Activated T-helper 17 cell treated with anti-CD3 and anti-CD28 coated beads, Interleukin-2, amount 50 U/mL, for 72 hours (primary cell): ENCODE data around the gene PIP4K2A. TPM values are rescaled to one million over a fixed set of nuclear protein-coding genes. Genes with fewer than 3 reads are reported as not detected.
A peak's percentile ranks its signal among the peaks of the same experiment; 100 is the strongest.

Experiments
- ATAC-seq: fragments of 150-1000 bp; cut with Tn5 transposase; replicated peaks from 2 replicates; pipeline ENCODE4 v1.10.0; 2021; ENCODE audit warnings: mild to moderate bottlenecking, moderate library complexity
- H3K27ac Mint-ChIP-seq: one replicate; pipeline ENCODE4 v1.8.0; 2022; ENCODE audit warnings: mixed read lengths
- H3K27me3 Mint-ChIP-seq: one replicate; pipeline ENCODE4 v1.8.0; 2022; ENCODE audit warnings: mixed read lengths
- H3K36me3 Mint-ChIP-seq: one replicate; pipeline ENCODE4 v1.8.0; 2022; ENCODE audit warnings: low read depth, mild to moderate bottlenecking, mixed read lengths
- H3K4me1 Mint-ChIP-seq: one replicate; pipeline ENCODE4 v1.8.0; 2022; ENCODE audit warnings: mixed read lengths
- H3K4me3 Mint-ChIP-seq: one replicate; pipeline ENCODE4 v1.8.0; 2022; ENCODE audit warnings: mild to moderate bottlenecking, mixed read lengths
- H3K9me3 Mint-ChIP-seq: one replicate; pipeline ENCODE4 v1.8.0; 2022; ENCODE audit warnings: mixed read lengths
- total RNA-seq, 2 donors: library from RNA; stranded (reverse); gene quantifications; one replicate each; pipeline ENCODE4 v1.2.3, GENCODE V29; 2022

Gene PIP4K2A
- total RNA-seq, 2 donors from 2014 or later, result 86.1 to 111 TPM

- ATAC-seq, result no peak
- peaks cover 98% of the 10 kb centered on the region for H3K36me3 Mint-ChIP-seq
- no peaks in the 10 kb centered on the region for H3K9me3 Mint-ChIP-seq
- no peaks in the 10 kb centered on the region for H3K27me3 Mint-ChIP-seq
- H3K4me3 Mint-ChIP-seq, result peak overlapping the region; percentile 14
- peaks cover 29% of the 10 kb centered on the region for H3K4me1 Mint-ChIP-seq
- H3K27ac Mint-ChIP-seq, result peak overlapping the region; percentile 86
Measured at GRCh38 chr10:22570234-22570633, 144.1 kb downstream of the PIP4K2A start.

- ATAC-seq, result no peak
- no peaks in the 10 kb centered on the region for H3K27me3 Mint-ChIP-seq
- H3K9me3 Mint-ChIP-seq, result no peaks in the 10 kb centered on the region
- no peak overlapping the region for H3K27ac Mint-ChIP-seq
- peaks cover 39% of the 10 kb centered on the region for H3K4me1 Mint-ChIP-seq
- peaks cover 100% of the 10 kb centered on the region for H3K36me3 Mint-ChIP-seq
- H3K4me3 Mint-ChIP-seq, result no peak overlapping the region
Measured at GRCh38 chr10:22568928-22569327, 145.4 kb downstream of the PIP4K2A start.

- H3K36me3 Mint-ChIP-seq, result peaks cover 99% of the 10 kb centered on the region
- peak overlapping the region; percentile 86 for H3K27ac Mint-ChIP-seq
- H3K9me3 Mint-ChIP-seq, result no peaks in the 10 kb centered on the region
- ATAC-seq, result no peak
- H3K4me3 Mint-ChIP-seq, result peak overlapping the region; percentile 17
- peaks cover 28% of the 10 kb centered on the region for H3K4me1 Mint-ChIP-seq
- H3K27me3 Mint-ChIP-seq, result no peaks in the 10 kb centered on the region
Measured at GRCh38 chr10:22564060-22564459, 150.3 kb downstream of the PIP4K2A start.

GRCh38 chr10:22561909-22562308, 152.5 kb downstream of the PIP4K2A start:
- H3K4me1 Mint-ChIP-seq, result peaks cover 22% of the 10 kb centered on the region
- no peak overlapping the region for H3K27ac Mint-ChIP-seq
- no peaks in the 10 kb centered on the region for H3K27me3 Mint-ChIP-seq
- no peak overlapping the region for H3K4me3 Mint-ChIP-seq
- H3K36me3 Mint-ChIP-seq, result peaks cover 98% of the 10 kb centered on the region
- no peaks in the 10 kb centered on the region for H3K9me3 Mint-ChIP-seq
- ATAC-seq, result no peak

- Mint-ChIP-seq H3K4me1 (peaks cover 13% of the 10 kb centered on the region), H3K36me3 (peaks cover 94% of the 10 kb centered on the region), H3K4me3 (no peak overlapping the region), H3K27me3 (no peaks in the 10 kb centered on the region), H3K27ac (no peak overlapping the region), H3K9me3 (no peaks in the 10 kb centered on the region)
- no peak for ATAC-seq
Measured at GRCh38 chr10:22560913-22561239, 153.5 kb downstream of the PIP4K2A start.

GRCh38 chr10:22560096-22560912, 154.1 kb downstream of the PIP4K2A start:
- Mint-ChIP-seq H3K4me3 (no peak overlapping the region), H3K27me3 (no peaks in the 10 kb centered on the region), H3K4me1 (peaks cover 13% of the 10 kb centered on the region), H3K27ac (peak overlapping the region; percentile 30), H3K9me3 (no peaks in the 10 kb centered on the region), H3K36me3 (peaks cover 94% of the 10 kb centered on the region)
- ATAC-seq, result no peak

GRCh38 chr10:22557321-22557720, 157.1 kb downstream of the PIP4K2A start:
- H3K4me1 Mint-ChIP-seq, result peaks cover 4% of the 10 kb centered on the region
- ATAC-seq, result no peak
- H3K36me3 Mint-ChIP-seq, result peaks cover 88% of the 10 kb centered on the region

GRCh38 chr10:22556774-22557173, 157.6 kb downstream of the PIP4K2A start:
- ATAC-seq, result no peak
- Mint-ChIP-seq H3K9me3 (no peaks in the 10 kb centered on the region), H3K27me3 (no peaks in the 10 kb centered on the region), H3K27ac (no peak overlapping the region), H3K4me3 (no peak overlapping the region), H3K4me1 (peaks cover 9% of the 10 kb centered on the region), H3K36me3 (peaks cover 89% of the 10 kb centered on the region)

More at GRCh38 chr10:22557321-22557720, 157.1 kb downstream of the PIP4K2A start:
- Mint-ChIP-seq H3K4me3 (no peak overlapping the region), H3K27ac (no peak overlapping the region), H3K9me3 (no peaks in the 10 kb centered on the region), H3K27me3 (no peaks in the 10 kb centered on the region)

- no peak overlapping the region for H3K4me3 Mint-ChIP-seq
- peaks cover 89% of the 10 kb centered on the region for H3K36me3 Mint-ChIP-seq
- H3K9me3 Mint-ChIP-seq, result no peaks in the 10 kb centered on the region
- H3K4me1 Mint-ChIP-seq, result peaks cover 13% of the 10 kb centered on the region
- ATAC-seq, result no peak
- no peaks in the 10 kb centered on the region for H3K27me3 Mint-ChIP-seq
- H3K27ac Mint-ChIP-seq, result no peak overlapping the region
Measured at GRCh38 chr10:22554461-22555182, 159.8 kb downstream of the PIP4K2A start.

- Mint-ChIP-seq H3K4me3 (no peak overlapping the region), H3K27me3 (no peaks in the 10 kb centered on the region)
- ATAC-seq, result no peak
Measured at GRCh38 chr10:22553452-22553995, 160.9 kb downstream of the PIP4K2A start.

GRCh38 chr10:22552888-22553378, 161.4 kb downstream of the PIP4K2A start:
- Mint-ChIP-seq H3K27ac (peak overlapping the region; percentile 28), H3K4me3 (no peak overlapping the region), H3K27me3 (no peaks in the 10 kb centered on the region), H3K9me3 (no peaks in the 10 kb centered on the region), H3K4me1 (peaks cover 13% of the 10 kb centered on the region), H3K36me3 (peaks cover 89% of the 10 kb centered on the region)
- ATAC-seq, result no peak

More at GRCh38 chr10:22553452-22553995, 160.9 kb downstream of the PIP4K2A start:
- Mint-ChIP-seq H3K9me3 (no peaks in the 10 kb centered on the region), H3K36me3 (peaks cover 89% of the 10 kb centered on the region), H3K27ac (no peak overlapping the region), H3K4me1 (peaks cover 13% of the 10 kb centered on the region)

GRCh38 chr10:22551681-22552365, 162.6 kb downstream of the PIP4K2A start:
- peak; percentile 51 for ATAC-seq
- H3K4me3 Mint-ChIP-seq, result no peak overlapping the region

GRCh38 chr10:22550732-22551131, 163.6 kb downstream of the PIP4K2A start:
- Mint-ChIP-seq H3K27me3 (no peaks in the 10 kb centered on the region), H3K27ac (peak overlapping the region; percentile 52), H3K4me1 (peaks cover 13% of the 10 kb centered on the region), H3K9me3 (no peaks in the 10 kb centered on the region), H3K36me3 (peaks cover 94% of the 10 kb centered on the region), H3K4me3 (no peak overlapping the region)
- no peak for ATAC-seq

More at GRCh38 chr10:22551681-22552365, 162.6 kb downstream of the PIP4K2A start:
- Mint-ChIP-seq H3K4me1 (peaks cover 13% of the 10 kb centered on the region), H3K36me3 (peaks cover 90% of the 10 kb centered on the region), H3K27ac (peak overlapping the region; percentile 28), H3K9me3 (no peaks in the 10 kb centered on the region), H3K27me3 (no peaks in the 10 kb centered on the region)

GRCh38 chr10:22548344-22548743, 166.0 kb downstream of the PIP4K2A start:
- Mint-ChIP-seq H3K36me3 (peaks cover 88% of the 10 kb centered on the region), H3K27me3 (no peaks in the 10 kb centered on the region), H3K9me3 (no peaks in the 10 kb centered on the region), H3K4me1 (peaks cover 13% of the 10 kb centered on the region), H3K27ac (no peak overlapping the region), H3K4me3 (no peak overlapping the region)
- ATAC-seq, result no peak
